Liver (tissue), 9 donors: ENCODE measurements around the gene TSPAN18. TPM values are rescaled to one million over a fixed set of nuclear protein-coding genes. Genes with fewer than 3 reads are reported as not detected.

Source experiments
- DNase-seq: peaks from one replicate; pipeline ENCODE4 v3.0.0-alpha.2; 2017; ENCODE audit warnings: low spot score
- H3K27ac ChIP-seq, 2 donors: one replicate each; pipeline ENCODE4 v1.7.0; 2013; ENCODE audit warnings: inconsistent platforms in 2 of 2, low read length in 2 of 2, control low read depth in 1 of 2, low read depth in 1 of 2, mild to moderate bottlenecking in 1 of 2
- H3K27me3 ChIP-seq, 4 donors: one replicate each; pipeline versions ENCODE4 v1.6.1 to v1.7.0; 2013; ENCODE audit warnings: low read length in 3 of 4, inconsistent platforms in 1 of 4, mild to moderate bottlenecking in 1 of 4, moderate library complexity in 1 of 4; ENCODE audit not compliant: control insufficient read depth in 4 of 4, insufficient read depth in 4 of 4
- H3K36me3 ChIP-seq, 4 donors: one replicate each; pipeline versions ENCODE4 v1.6.1 to v1.7.0; 2013; ENCODE audit warnings: low read length in 3 of 4, mild to moderate bottlenecking in 3 of 4, low read depth in 1 of 4, moderate library complexity in 1 of 4; ENCODE audit not compliant: control insufficient read depth in 4 of 4, insufficient read depth in 3 of 4
- H3K4me1 ChIP-seq, 4 donors: one replicate each; pipeline versions ENCODE4 v1.6.1 to v1.7.0; 2013; ENCODE audit warnings: low read length in 3 of 4, mild to moderate bottlenecking in 3 of 4, moderate library complexity in 1 of 4; ENCODE audit not compliant: control insufficient read depth in 4 of 4, insufficient read depth in 4 of 4
- H3K4me3 ChIP-seq, 3 donors: one replicate each; pipeline versions ENCODE4 v1.6.1 to v1.7.0; 2013; ENCODE audit warnings: low read length in 3 of 3, control low read depth in 1 of 3, low read depth in 1 of 3, mild to moderate bottlenecking in 1 of 3
- H3K9ac ChIP-seq, 2 donors: one replicate each; pipeline ENCODE4 v1.7.0; 2013; ENCODE audit warnings: low read length in 2 of 2, mild to moderate bottlenecking in 2 of 2, moderate library complexity in 2 of 2, control low read depth in 1 of 2, low read depth in 1 of 2
- H3K9me3 ChIP-seq, 4 donors: one replicate each; pipeline versions ENCODE4 v1.6.1 to v1.7.0; 2013; ENCODE audit warnings: low read length in 3 of 4; ENCODE audit not compliant: control insufficient read depth in 4 of 4
- ATF3 ChIP-seq: IDR thresholded peaks from 2 replicates; pipeline ENCODE4 v1.6.1; 2016; ENCODE audit warnings: antibody characterized with exemption
- CTCF ChIP-seq: fragments of 150-350 bp; IDR thresholded peaks from 2 replicates; pipeline ENCODE4 v1.5.1; 2017; ENCODE audit warnings: improper control_type of control experiment, low read depth, low read length; ENCODE audit not compliant: missing input control
- EGR1 ChIP-seq, 2 donors: IDR thresholded peaks; 2 replicates each; pipeline ENCODE4 v1.6.1; 2016 to 2018; ENCODE audit warnings: antibody characterized with exemption in 2 of 2, low read depth in 2 of 2
- FOXA1 ChIP-seq: IDR thresholded peaks from 2 replicates; pipeline ENCODE4 v1.6.1; 2016; ENCODE audit warnings: antibody characterized with exemption
- FOXA2 ChIP-seq: IDR thresholded peaks from 2 replicates; pipeline ENCODE4 v1.6.1; 2016; ENCODE audit warnings: antibody characterized with exemption
- GABPA ChIP-seq, 2 donors: IDR thresholded peaks in 1 of 2; conservative IDR thresholded peaks in 1 of 2; 2 replicates each; pipeline ENCODE4 v1.6.1; 2016; ENCODE audit warnings: antibody characterized with exemption in 2 of 2, mild to moderate bottlenecking in 1 of 2, moderate library complexity in 1 of 2
- HNF4A ChIP-seq, 2 donors: conservative IDR thresholded peaks; 2 replicates each; pipeline ENCODE4 v1.6.1; 2016; ENCODE audit warnings: antibody characterized with exemption in 2 of 2, mild to moderate bottlenecking in 2 of 2
- HNF4G ChIP-seq: IDR thresholded peaks from 2 replicates; pipeline ENCODE4 v1.6.1; 2016; ENCODE audit warnings: antibody characterized with exemption
- JUND ChIP-seq, 2 donors: IDR thresholded peaks; 2 replicates each; pipeline ENCODE4 v1.6.1; 2016; ENCODE audit warnings: antibody characterized with exemption in 2 of 2
- MAX ChIP-seq: IDR thresholded peaks from 2 replicates; pipeline ENCODE4 v1.6.1; 2016; ENCODE audit warnings: antibody characterized with exemption
- NR2F2 ChIP-seq: IDR thresholded peaks from 2 replicates; pipeline ENCODE4 v1.6.1; 2016; ENCODE audit warnings: antibody characterized with exemption
- RAD21 ChIP-seq, 2 donors: IDR thresholded peaks; 2 replicates each; pipeline ENCODE4 v1.6.1; 2016; ENCODE audit warnings: antibody characterized with exemption in 2 of 2, mild to moderate bottlenecking in 2 of 2
- REST ChIP-seq: IDR thresholded peaks from 2 replicates; pipeline ENCODE4 v1.6.1; 2016; ENCODE audit warnings: antibody characterized with exemption, mild to moderate bottlenecking
- RXRA ChIP-seq, 2 donors: IDR thresholded peaks; 2 replicates each; pipeline ENCODE4 v1.6.1; 2017 to 2018; ENCODE audit warnings: antibody characterized with exemption in 2 of 2, mild to moderate bottlenecking in 1 of 2
- SP1 ChIP-seq: IDR thresholded peaks from 2 replicates; pipeline ENCODE4 v1.6.1; 2018; ENCODE audit warnings: antibody characterized with exemption, mild to moderate bottlenecking
- TAF1 ChIP-seq: conservative IDR thresholded peaks from 2 replicates; pipeline ENCODE4 v1.6.1; 2016; ENCODE audit warnings: antibody characterized with exemption, mild to moderate bottlenecking
- YY1 ChIP-seq: IDR thresholded peaks from 2 replicates; pipeline ENCODE4 v1.6.1; 2016; ENCODE audit warnings: antibody characterized with exemption, mild to moderate bottlenecking
- ZBTB33 ChIP-seq: IDR thresholded peaks from 2 replicates; pipeline ENCODE4 v1.6.1; 2016; ENCODE audit warnings: antibody characterized with exemption
- WGBS: extraction: QIAGEN DNeasy Blood & Tissue Kit; methylation state at CpG from one replicate; pipeline ENCODE4 v1.1.7; 2013; 5-methylcytosine and 5-hydroxymethylcytosine counted together
- polyA plus RNA-seq, 2 donors: library from polyadenylated mRNA; stranded (reverse) in 1 of 2; unstranded in 1 of 2; fragments of 200-250 nt in 1 of 2; fragments of >200 nt in 1 of 2; fragmentation: Nextera tagmentation in 1 of 2; extraction: Ambion mirVana in 1 of 2; gene quantifications; one replicate each; pipeline versions ENCODE4 v1.2.1 to v1.2.3, GENCODE V29; 2013 to 2015
- total RNA-seq, 2 donors: library from RNA; depleted of rRNA; stranded (reverse); fragments of >200 nt; gene quantifications; one replicate each; pipeline ENCODE4 v1.2.3, GENCODE V29; 2014
- donor health status: healthy.
- donor health status: healthy.
- donor health status: healthy.
- donor health status: healthy.
- donor health status: healthy.

Gene TSPAN18
- total and polyA plus RNA-seq, 4 donors: 1.2 to 5.0 (median 2.8) TPM

- Histone ChIP-seq H3K27me3 (no peaks in the 10 kb centered on the region), H3K4me3 (no peak overlapping the region), H3K27ac (no peak overlapping the region), H3K9me3 (peaks cover 0 to 5% (median 3%) of the 10 kb centered on the region in 4 donors), H3K4me1 (no peaks in the 10 kb centered on the region), H3K9ac (no peak overlapping the region), H3K36me3 (no peaks in the 10 kb centered on the region)
- WGBS: 87% methylated on average over 7 of the region's 7 CpGs
- TF ChIP-seq EGR1 (IDR thresholded peaks at IDR 0.05; ENCODE audit: low read depth in 2 of 2) (no peak), NR2F2 (peak; percentile 26)
- DNase-seq: no peak
These were observed 100.3 kb downstream of the TSPAN18 start for GRCh38 chr11:44826922-44827643.

DNA sequence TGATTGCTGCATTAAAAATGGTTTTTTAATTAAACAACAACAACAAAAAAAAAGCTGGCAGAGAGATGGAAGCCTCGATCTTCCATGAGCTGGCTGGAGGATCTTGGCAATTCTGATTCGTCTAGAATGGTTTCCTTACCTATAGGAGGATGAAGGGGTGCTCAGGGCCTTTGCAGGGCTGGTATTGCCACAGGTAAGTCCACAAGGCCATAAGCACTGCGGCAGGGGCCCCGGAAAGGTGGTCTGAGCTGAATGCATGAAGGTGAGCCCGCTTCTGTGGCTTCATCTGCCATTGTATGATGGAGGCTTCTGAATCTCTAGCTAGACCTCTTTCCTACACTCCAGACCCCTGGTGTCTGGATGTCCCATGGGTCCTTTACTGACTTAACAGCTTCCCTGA, 101.5 kb downstream of the TSPAN18 start:
- Histone ChIP-seq H3K27ac (no peak overlapping the region), H3K36me3 (no peaks in the 10 kb centered on the region), H3K9me3 (peaks cover 0 to 1% (median 0%) of the 10 kb centered on the region in 4 donors), H3K27me3 (no peaks in the 10 kb centered on the region), H3K9ac (no peak overlapping the region), H3K4me3 (no peak overlapping the region), H3K4me1 (no peaks in the 10 kb centered on the region)
- 90% methylated on average over 5 of the region's 5 CpGs for WGBS
- TF ChIP-seq FOXA2: no peak
- TF ChIP-seq MAX: no peak
- no peak for TF ChIP-seq TAF1
- TF ChIP-seq NR2F2: no peak
- no peak for TF ChIP-seq REST
- TF ChIP-seq CTCF: no peak
- TF ChIP-seq YY1: no peak
- no peak for TF ChIP-seq ZBTB33
- TF ChIP-seq JUND (IDR thresholded peaks at IDR 0.05): no peak
- no peak for TF ChIP-seq FOXA1
- no peak for TF ChIP-seq RXRA (IDR thresholded peaks at IDR 0.05)
- no peak for TF ChIP-seq EGR1 (IDR thresholded peaks at IDR 0.05; ENCODE audit: low read depth in 2 of 2)
- no peak for TF ChIP-seq SP1
- no peak for TF ChIP-seq GABPA (IDR thresholded peaks at IDR 0.05 in 1 of 2, conservative IDR thresholded peaks at IDR 0.05 in 1 of 2)
- no peak for TF ChIP-seq ATF3
- no peak for TF ChIP-seq RAD21 (IDR thresholded peaks at IDR 0.05)
- TF ChIP-seq HNF4G: no peak
- TF ChIP-seq HNF4A (conservative IDR thresholded peaks at IDR 0.05): no peak
- no peak for DNase-seq
